Activated T-cell treated with anti-CD3 and anti-CD28 coated beads, Interleukin-2, amount 50 U/mL, for 1 hour (primary cell): ENCODE results near the gene TRIM34.
"Not testable (repeated sequence)": the region's sequence is repeated elsewhere in the genome, so short reads cannot be mapped to it uniquely, and the experiment has no call there.

Experiments used
- DNase-seq: peaks from one replicate; pipeline ENCODE4 v3.0.0-alpha.2; 2020

TRIM34 gene

GRCh38 chr11:5686426-5686825 is 61.6 kb downstream of the TRIM34 start:
- no peak for DNase-seq

GRCh38 chr11:5688482-5688881 is 63.7 kb downstream of the TRIM34 start:
- no peak for DNase-seq

DNA sequence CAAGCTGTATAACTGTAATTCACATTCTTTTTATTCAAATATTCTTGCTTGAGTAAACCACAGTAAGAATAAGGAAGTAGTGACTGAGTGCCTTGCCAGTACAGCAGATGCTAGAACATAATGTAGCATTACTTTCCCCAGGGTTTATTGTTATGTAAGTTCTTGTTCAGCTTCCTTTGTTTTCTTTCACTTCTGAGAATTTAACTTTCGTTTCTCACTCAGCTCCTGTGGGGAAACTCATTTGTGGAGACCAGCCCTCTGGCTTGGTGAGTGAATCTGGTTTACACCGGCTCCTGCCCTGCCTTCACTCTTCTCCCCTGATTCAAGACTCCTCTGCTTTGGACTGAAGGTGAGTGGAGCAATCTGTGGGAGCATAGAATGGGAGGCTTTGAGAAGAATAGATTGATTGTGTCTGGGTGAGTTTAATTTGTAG is 64.8 kb downstream of the TRIM34 start, which contains the start of gene TRIM22:
TRIM22 (plus strand) TSS at position 240 of the 433 bp plus-strand sequence. CDS start 6,443 bp downstream, outside the sequence.
- peak; percentile 45 for DNase-seq

DNA sequence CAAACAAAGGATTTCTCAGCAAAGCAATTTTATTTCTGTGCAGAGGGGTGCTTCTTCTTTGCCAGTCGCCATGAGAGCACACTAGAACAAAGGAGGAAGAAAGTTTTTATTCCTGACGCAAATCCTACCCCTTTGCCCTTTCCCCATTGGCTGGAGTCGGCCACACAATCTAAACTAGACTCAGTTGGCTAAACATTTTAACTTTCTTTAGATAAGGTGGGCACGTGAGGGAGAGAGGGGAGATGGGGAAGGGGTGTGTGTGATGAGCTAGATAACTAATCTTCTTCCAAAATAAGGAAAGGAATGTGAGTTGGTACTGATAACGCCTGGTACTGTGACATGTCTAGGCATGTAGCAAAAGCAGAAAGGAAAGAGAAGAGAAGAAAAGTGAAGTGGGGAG is 65.4 kb downstream of the TRIM34 start:
- no peak for DNase-seq

DNA sequence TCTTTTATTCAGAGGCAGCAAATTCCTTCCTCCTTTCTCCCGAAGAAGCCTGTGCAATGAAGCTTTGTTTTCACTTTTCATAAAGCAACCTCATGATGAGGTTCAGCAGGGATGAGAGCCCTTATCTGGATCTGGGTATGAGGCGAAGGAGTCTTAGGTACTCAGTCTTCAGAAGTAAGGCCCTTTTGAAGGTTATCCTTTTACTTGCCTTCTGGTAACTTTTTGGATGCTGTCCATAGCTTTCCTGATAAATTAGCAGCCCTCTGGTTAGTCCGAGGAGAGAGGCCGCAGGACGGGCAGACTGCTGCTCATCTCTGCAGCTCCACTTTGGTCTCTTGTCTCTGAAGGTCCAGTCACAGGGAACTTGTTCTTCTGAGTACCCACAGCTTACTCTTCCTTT is 65.9 kb downstream of the TRIM34 start:
- no peak for DNase-seq

GRCh38 chr11:5691238-5691963 is 66.6 kb downstream of the TRIM34 start:
- not testable (repeated sequence) for DNase-seq

- DNase-seq: no peak
Observed at GRCh38 chr11:5691964-5692361, 67.2 kb downstream of the TRIM34 start.
